Adrenal gland (tissue), 5 donors: ENCODE results near the gene PEX5.

Experiments
- CTCF ChIP-seq, 6 experiments: fragments of 450-650 bp in 4 of 6; fragments of 200-600 bp in 2 of 6; sonication (generic) in 1 of 6; IDR thresholded peaks; 1 replicate in 5 of 6; 2 replicates in 1 of 6; pipeline versions ENCODE4 v1.5.1 to v1.8.0; 2016 to 2021; ENCODE audit warnings: antibody characterized with exemption in 6 of 6, mild to moderate bottlenecking in 2 of 6, moderate library complexity in 1 of 6
- POLR2A ChIP-seq, 2 donors: fragments of 450-650 bp; IDR thresholded peaks; one replicate each; pipeline ENCODE4 v1.6.1; 2017; ENCODE audit warnings: antibody characterized with exemption in 2 of 2, mild to moderate bottlenecking in 2 of 2, moderate library complexity in 1 of 2
- donor health status: DM: no; HTN: no; CAD: no.

DNA sequence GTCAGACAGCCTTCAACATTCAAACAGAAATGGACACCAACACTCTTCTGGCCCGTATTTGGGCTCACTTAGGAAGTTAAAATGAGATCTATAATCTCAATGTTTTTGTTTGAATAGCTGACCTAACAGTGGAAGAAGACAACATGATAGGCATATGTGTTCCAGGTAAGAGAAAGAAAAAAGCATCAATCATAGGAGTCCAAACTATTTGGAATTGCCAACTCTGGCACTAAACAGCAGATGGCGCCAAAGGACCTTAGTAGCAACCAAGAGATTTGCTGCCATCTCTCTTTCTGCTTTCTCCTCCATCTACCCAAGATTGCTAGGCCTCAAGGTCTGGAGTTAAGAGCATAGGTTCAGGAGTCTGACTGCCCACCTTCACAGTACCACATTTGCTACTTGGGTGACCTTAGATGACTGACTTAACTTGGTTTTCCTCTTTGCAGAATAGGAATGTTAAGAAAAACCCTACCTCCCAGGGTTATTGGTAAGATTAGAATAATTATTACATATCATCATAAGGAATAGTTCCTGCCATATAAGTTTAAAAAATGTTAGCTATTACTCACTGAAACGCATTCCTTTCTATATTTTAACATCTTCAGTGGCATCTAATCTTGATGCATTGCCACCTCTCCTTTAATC, 30.2 kb downstream of the PEX5 start:
- TF ChIP-seq CTCF (IDR thresholded peaks at IDR 0.05) (peak; percentile 69 to 94 (median 89)), POLR2A (IDR thresholded peaks at IDR 0.05) (no peak)
